GM23338 (cell line): ENCODE data around the gene PLPPR5. TPM values are rescaled to one million over a fixed set of nuclear protein-coding genes. Genes with fewer than 3 reads are reported as not detected.

Experiments
- ATAC-seq: fragments of 200-7000 bp; cut with Tn5 transposase; 3 replicates; pipeline ENCODE4 v1.9.1; 2020
- DNase-seq: peaks from one replicate; pipeline ENCODE4 v3.0.0-alpha.2; 2015; ENCODE audit warnings: low spot score
- H2AFZ ChIP-seq: fragments of 200-600 bp; sonication (generic); 2 replicates; pipeline ENCODE4 v1.8.0; 2016; ENCODE audit warnings: antibody characterized with exemption, mild to moderate bottlenecking, moderate library complexity
- H3F3A ChIP-seq: fragments of 200-600 bp; sonication (generic); replicated peaks from 2 replicates; pipeline ENCODE4 v1.8.0; 2017; ENCODE audit warnings: antibody characterized with exemption, mixed run types, low read depth
- H3K27ac ChIP-seq: fragments of 200-600 bp; sonication (generic); 2 replicates; pipeline ENCODE4 v1.6.1; 2016; ENCODE audit warnings: low read depth
- H3K27me3 ChIP-seq: fragments of 200-600 bp; sonication (generic); 2 replicates; pipeline ENCODE4 v1.8.0; 2016; ENCODE audit warnings: mild to moderate bottlenecking, mixed run types, moderate library complexity; ENCODE audit not compliant: insufficient read depth
- H3K36me3 ChIP-seq: fragments of 200-600 bp; sonication (generic); 2 replicates; pipeline ENCODE4 v1.8.0; 2016; ENCODE audit warnings: mild to moderate bottlenecking; ENCODE audit not compliant: insufficient read depth
- H3K4me1 ChIP-seq: fragments of 200-600 bp; sonication (generic); 2 replicates; pipeline ENCODE4 v1.8.0; 2016; ENCODE audit warnings: mild to moderate bottlenecking, moderate library complexity; ENCODE audit not compliant: insufficient read depth
- H3K4me2 ChIP-seq: fragments of 200-600 bp; sonication (generic); 2 replicates; pipeline ENCODE4 v1.7.1; 2017; ENCODE audit warnings: mixed run types
- H3K4me3 ChIP-seq: fragments of 200-600 bp; sonication (generic); 2 replicates; pipeline ENCODE4 v1.6.1; 2016; ENCODE audit warnings: mixed run types
- H3K79me2 ChIP-seq: fragments of 200-600 bp; sonication (generic); replicated peaks from 2 replicates; pipeline ENCODE4 v1.8.0; 2017; ENCODE audit warnings: mild to moderate bottlenecking; ENCODE audit not compliant: insufficient read depth
- H3K9me2 ChIP-seq: fragments of 200-600 bp; sonication (generic); 2 replicates; pipeline ENCODE4 v1.8.0; 2017; ENCODE audit not compliant: insufficient read depth
- H4K20me1 ChIP-seq: fragments of 200-600 bp; sonication (generic); replicated peaks from 2 replicates; pipeline ENCODE4 v1.8.0; 2017; ENCODE audit warnings: mild to moderate bottlenecking; ENCODE audit not compliant: insufficient read depth
- H3K27ac Mint-ChIP-seq: 2 replicates; pipeline ENCODE4 v1.8.0; 2020; ENCODE audit warnings: inconsistent platforms, mild to moderate bottlenecking, moderate library complexity, mixed read lengths
- H3K27me3 Mint-ChIP-seq: 3 replicates; pipeline ENCODE4 v1.8.0; 2022; ENCODE audit warnings: low read depth, mild to moderate bottlenecking, moderate library complexity, mixed read lengths, inconsistent platforms; ENCODE audit not compliant: insufficient read depth, poor library complexity
- H3K36me3 Mint-ChIP-seq: 3 replicates; pipeline ENCODE4 v1.8.0; 2021; ENCODE audit warnings: low read depth, mild to moderate bottlenecking, inconsistent platforms, moderate library complexity, mixed read lengths
- H3K4me1 Mint-ChIP-seq: 3 replicates; pipeline ENCODE4 v1.8.0; 2020; ENCODE audit warnings: mild to moderate bottlenecking, inconsistent platforms, mixed read lengths
- H3K4me3 Mint-ChIP-seq: 3 replicates; pipeline ENCODE4 v1.8.0; 2021; ENCODE audit warnings: moderate library complexity, mild to moderate bottlenecking, inconsistent platforms, mixed read lengths
- H3K9me3 Mint-ChIP-seq: 3 replicates; pipeline ENCODE4 v1.8.0; 2020; ENCODE audit warnings: moderate library complexity, mild to moderate bottlenecking, inconsistent platforms, mixed read lengths
- CREB1 ChIP-seq: fragments of 250-450 bp; sonication (Bioruptor Pico); IDR thresholded peaks from 2 replicates; pipeline ENCODE4 v1.5.0; 2020; ENCODE audit warnings: low read depth, mild to moderate bottlenecking, moderate library complexity
- CTCF ChIP-seq, 2 experiments: fragments of 200-600 bp in 1 of 2; sonication (generic) in 1 of 2; conservative IDR thresholded peaks; 2 replicates each; pipeline versions ENCODE4 v1.5.1 to v1.6.1; 2016 to 2017; ENCODE audit warnings: antibody characterized with exemption in 2 of 2, low read depth in 2 of 2, mild to moderate bottlenecking in 2 of 2, moderate library complexity in 1 of 2
- ETS1 ChIP-seq: IDR thresholded peaks from 2 replicates; pipeline ENCODE4 v1.6.1; 2016; ENCODE audit warnings: antibody characterized with exemption
- EZH2 ChIP-seq: fragments of 200-600 bp; sonication (generic); IDR thresholded peaks from one replicate; pipeline ENCODE4 v1.8.0; 2017; ENCODE audit warnings: antibody characterized with exemption, mild to moderate bottlenecking, low read depth; ENCODE audit not compliant: unreplicated experiment
- EZH2phosphoT487 ChIP-seq: fragments of 200-600 bp; sonication (generic); IDR thresholded peaks from one replicate; pipeline ENCODE4 v1.8.1; 2018; ENCODE audit warnings: antibody characterized with exemption; ENCODE audit not compliant: unreplicated experiment
- JUNB ChIP-seq: IDR thresholded peaks from one replicate; pipeline ENCODE4 v1.6.1; 2016; ENCODE audit warnings: antibody characterized with exemption; ENCODE audit not compliant: unreplicated experiment
- NANOG ChIP-seq: IDR thresholded peaks from 2 replicates; pipeline ENCODE4 v1.6.1; 2016; ENCODE audit warnings: antibody characterized with exemption, borderline replicate concordance
- POLR2AphosphoS5 ChIP-seq: IDR thresholded peaks from 2 replicates; pipeline ENCODE4 v1.6.1; 2016; ENCODE audit warnings: antibody characterized with exemption, low read depth
- REST ChIP-seq: IDR thresholded peaks from one replicate; pipeline ENCODE4 v1.6.1; 2018; ENCODE audit warnings: antibody characterized with exemption; ENCODE audit not compliant: unreplicated experiment
- STAT1 ChIP-seq: IDR thresholded peaks from one replicate; pipeline ENCODE4 v1.6.1; 2016; ENCODE audit warnings: antibody characterized with exemption; ENCODE audit not compliant: unreplicated experiment
- ZNF114 ChIP-seq: fragments of 250-450 bp; sonication (Bioruptor Pico); IDR thresholded peaks from 2 replicates; pipeline ENCODE4 v1.5.0; 2020; ENCODE audit warnings: mild to moderate bottlenecking, moderate library complexity
- ZNF331 ChIP-seq: fragments of 250-450 bp; sonication (Bioruptor Pico); IDR thresholded peaks from 2 replicates; pipeline ENCODE4 v1.5.0; 2020; ENCODE audit warnings: low read depth, mild to moderate bottlenecking, moderate library complexity
- ZNF462 ChIP-seq: fragments of 250-450 bp; sonication (Bioruptor Pico); IDR thresholded peaks from 2 replicates; pipeline ENCODE4 v1.5.0; 2020; ENCODE audit warnings: mild to moderate bottlenecking, moderate library complexity
- polyA plus RNA-seq: library from polyadenylated mRNA; unstranded; fragments of >200 nt; fragmentation: Nextera tagmentation; extraction: Ambion mirVana; gene quantifications from 2 replicates; pipeline ENCODE4 v1.2.1, GENCODE V29; 2016
- total RNA-seq: library from RNA; depleted of rRNA; stranded (reverse); fragments of >200 nt; shearing (Covaris generic); gene quantifications from 2 replicates; pipeline ENCODE4 v1.2.3, GENCODE V29; 2014

The PLPPR5 gene
- total and polyA plus RNA-seq, 2 experiments from 2014 or later = 3.2 to 4.2 TPM

- no peak overlapping the region for H3K27ac Mint-ChIP-seq
- no peaks in the 10 kb centered on the region for H4K20me1 ChIP-seq
- H3K27ac ChIP-seq = no peak overlapping the region
- H3K27me3 Mint-ChIP-seq = no peaks in the 10 kb centered on the region
- H2AFZ ChIP-seq = no peak overlapping the region
- H3K4me2 ChIP-seq = no peak overlapping the region
- no peaks in the 10 kb centered on the region for H3K9me2 ChIP-seq
- no peaks in the 10 kb centered on the region for H3F3A ChIP-seq
- TF ChIP-seq JUNB (no peak), EZH2phosphoT487 (no peak), ETS1 (no peak), ZNF114 (CRISPR knock-in tag) (no peak), CTCF (conservative IDR thresholded peaks at IDR 0.05; ENCODE audit: low read depth in 2 of 2) (no peak), CREB1 (CRISPR knock-in tag) (no peak), EZH2 (no peak), ZNF331 (CRISPR knock-in tag) (no peak), ZNF462 (no peak), REST (no peak), NANOG (no peak), STAT1 (no peak), POLR2AphosphoS5 (no peak)
- no peak for ATAC-seq
- DNase-seq = no peak
- no peaks in the 10 kb centered on the region for H3K27me3 ChIP-seq
- H3K4me1 Mint-ChIP-seq = no peaks in the 10 kb centered on the region
- H3K4me3 ChIP-seq = no peak overlapping the region
- no peaks in the 10 kb centered on the region for H3K79me2 ChIP-seq
- H3K9me3 Mint-ChIP-seq = no peaks in the 10 kb centered on the region
- H3K4me3 Mint-ChIP-seq = no peak overlapping the region
- no peaks in the 10 kb centered on the region for H3K36me3 ChIP-seq
- H3K36me3 Mint-ChIP-seq = no peaks in the 10 kb centered on the region
- H3K4me1 ChIP-seq = no peaks in the 10 kb centered on the region
These were observed 115.8 kb downstream of the PLPPR5 start for GRCh38 chr1:98888869-98889268.
